Neural progenitor cell (in vitro differentiated cells): ENCODE results near the gene SPON1. TPM values are rescaled to one million over a fixed set of nuclear protein-coding genes. Genes with fewer than 3 reads are reported as not detected.
A peak's percentile ranks its signal among the peaks of the same experiment; 100 is the strongest.
"Not testable (repeated sequence)": the region's sequence is repeated elsewhere in the genome, so short reads cannot be mapped to it uniquely, and the experiment has no call there.

Source experiments
- DNase-seq: peaks from one replicate; pipeline ENCODE4 v3.0.0-alpha.2; 2016; ENCODE audit warnings: low spot score
- H2AFZ ChIP-seq: fragments of 200-600 bp; sonication (generic); replicated peaks from 2 replicates; pipeline ENCODE4 v1.6.1; 2016; ENCODE audit warnings: antibody characterized with exemption
- H3F3A ChIP-seq: fragments of 200-600 bp; sonication (generic); 2 replicates; pipeline ENCODE4 v1.6.1; 2016; ENCODE audit warnings: antibody characterized with exemption, low read depth
- H3K27ac ChIP-seq: fragments of 200-600 bp; sonication (generic); 2 replicates; pipeline ENCODE4 v1.5.1; 2016; ENCODE audit warnings: mild to moderate bottlenecking
- H3K27me3 ChIP-seq: fragments of 200-600 bp; sonication (generic); 2 replicates; pipeline ENCODE4 v1.6.1; 2016; ENCODE audit warnings: mild to moderate bottlenecking, moderate library complexity
- H3K36me3 ChIP-seq: fragments of 200-600 bp; sonication (generic); 2 replicates; pipeline ENCODE4 v1.5.1; 2016
- H3K4me1 ChIP-seq: fragments of 200-600 bp; sonication (generic); 2 replicates; pipeline ENCODE4 v1.6.1; 2016; ENCODE audit warnings: mixed run types
- H3K4me2 ChIP-seq: fragments of 200-600 bp; sonication (generic); 2 replicates; pipeline ENCODE4 v1.6.1; 2016
- H3K4me3 ChIP-seq: fragments of 200-600 bp; sonication (generic); 2 replicates; pipeline ENCODE4 v1.5.1; 2016
- H3K79me2 ChIP-seq: fragments of 200-600 bp; sonication (generic); 2 replicates; pipeline ENCODE4 v1.6.1; 2016; ENCODE audit warnings: low read depth
- H3K9ac ChIP-seq: fragments of 200-600 bp; sonication (generic); 2 replicates; pipeline ENCODE4 v1.6.1; 2016
- H3K9me3 ChIP-seq: fragments of 200-600 bp; sonication (generic); 2 replicates; pipeline ENCODE4 v1.5.1; 2016; ENCODE audit warnings: low read depth
- H4K20me1 ChIP-seq: fragments of 200-600 bp; sonication (generic); 2 replicates; pipeline ENCODE4 v1.6.1; 2016; ENCODE audit warnings: low read depth
- H3K27ac Mint-ChIP-seq: 3 replicates; pipeline ENCODE4 v1.8.0; 2021; ENCODE audit warnings: mixed read lengths
- H3K27me3 Mint-ChIP-seq: 2 replicates; pipeline ENCODE4 v1.8.0; 2022; ENCODE audit warnings: low read depth, mild to moderate bottlenecking, inconsistent platforms, moderate library complexity, mixed read lengths; ENCODE audit not compliant: insufficient read depth
- H3K36me3 Mint-ChIP-seq: 3 replicates; pipeline ENCODE4 v1.8.0; 2021; ENCODE audit warnings: mixed read lengths
- H3K4me1 Mint-ChIP-seq: 3 replicates; pipeline ENCODE4 v1.8.0; 2021; ENCODE audit warnings: mixed read lengths
- H3K4me3 Mint-ChIP-seq: 3 replicates; pipeline ENCODE4 v1.8.0; 2021; ENCODE audit warnings: mild to moderate bottlenecking, moderate library complexity, mixed read lengths
- H3K9me3 Mint-ChIP-seq: 3 replicates; pipeline ENCODE4 v1.8.0; 2020; ENCODE audit warnings: mixed read lengths
- CTCF ChIP-seq: fragments of 200-600 bp; sonication (generic); IDR thresholded peaks from 2 replicates; pipeline ENCODE4 v1.5.1; 2017; ENCODE audit warnings: antibody characterized with exemption, mild to moderate bottlenecking
- EZH2 ChIP-seq: fragments of 200-600 bp; sonication (generic); IDR thresholded peaks from 2 replicates; pipeline ENCODE4 v1.6.1; 2017; ENCODE audit warnings: antibody characterized with exemption, mild to moderate bottlenecking, moderate library complexity
- EZH2phosphoT487 ChIP-seq: fragments of 200-600 bp; sonication (generic); IDR thresholded peaks from 2 replicates; pipeline ENCODE4 v1.6.1; 2017; ENCODE audit warnings: antibody characterized with exemption
- total RNA-seq: library from RNA; depleted of rRNA; stranded (reverse); fragments of >200 nt; gene quantifications from 2 replicates; pipeline ENCODE4 v1.2.3, GENCODE V29; 2015; ENCODE audit warnings: low replicate concordance

Gene SPON1
- total RNA-seq, 1 donor from 2014 or later, result 35.4 TPM

- peaks cover 22% of the 10 kb centered on the region for H3K4me1 Mint-ChIP-seq
Observed at GRCh38 chr11:14248580-14248981, 286.1 kb downstream of the SPON1 start.

GRCh38 chr11:14249121-14249963 lies 286.8 kb downstream of the SPON1 start:
- Histone ChIP-seq H3K9ac (no peak overlapping the region), H3K36me3 (no peaks in the 10 kb centered on the region), H2AFZ (no peak overlapping the region), H3F3A (peaks cover 21% of the 10 kb centered on the region), H3K79me2 (no peaks in the 10 kb centered on the region), H3K27ac (no peak overlapping the region), H3K9me3 (no peaks in the 10 kb centered on the region), H3K4me2 (peak overlapping the region; percentile 48), H3K4me3 (no peak overlapping the region), H3K4me1 (peaks cover 15% of the 10 kb centered on the region), H3K27me3 (no peaks in the 10 kb centered on the region), H4K20me1 (peaks cover 9% of the 10 kb centered on the region)
- DNase-seq, result peak; percentile 87
- Mint-ChIP-seq H3K4me3 (peak overlapping the region; percentile 16), H3K4me1 (peaks cover 22% of the 10 kb centered on the region), H3K27me3 (peaks cover 8% of the 10 kb centered on the region), H3K36me3 (no peaks in the 10 kb centered on the region), H3K27ac (no peak overlapping the region), H3K9me3 (no peaks in the 10 kb centered on the region)
- TF ChIP-seq EZH2 (no peak), CTCF (peak; percentile 98), EZH2phosphoT487 (no peak)

More at GRCh38 chr11:14248580-14248981, 286.1 kb downstream of the SPON1 start:
- Histone ChIP-seq H4K20me1 (peaks cover 9% of the 10 kb centered on the region), H3K9me3 (no peaks in the 10 kb centered on the region), H3K27me3 (no peaks in the 10 kb centered on the region), H3K27ac (no peak overlapping the region), H3K4me1 (peaks cover 15% of the 10 kb centered on the region), H3K9ac (no peak overlapping the region), H3K4me3 (no peak overlapping the region), H3F3A (peaks cover 21% of the 10 kb centered on the region), H3K79me2 (no peaks in the 10 kb centered on the region), H3K4me2 (peak overlapping the region; percentile 48), H2AFZ (no peak overlapping the region), H3K36me3 (no peaks in the 10 kb centered on the region)
- peak; percentile 43 for TF ChIP-seq CTCF
- TF ChIP-seq EZH2, result no peak
- Mint-ChIP-seq H3K36me3 (no peaks in the 10 kb centered on the region), H3K4me3 (peak overlapping the region; percentile 17), H3K27ac (no peak overlapping the region), H3K9me3 (no peaks in the 10 kb centered on the region), H3K27me3 (peaks cover 11% of the 10 kb centered on the region)
- peak; percentile 82 for DNase-seq

GRCh38 chr11:14251754-14252153 lies 289.2 kb downstream of the SPON1 start:
- Mint-ChIP-seq H3K4me3 (no peak overlapping the region), H3K9me3 (no peaks in the 10 kb centered on the region), H3K27me3 (peaks cover 12% of the 10 kb centered on the region), H3K4me1 (peaks cover 22% of the 10 kb centered on the region), H3K36me3 (no peaks in the 10 kb centered on the region), H3K27ac (no peak overlapping the region)
- Histone ChIP-seq H3K79me2 (no peaks in the 10 kb centered on the region), H3F3A (peaks cover 21% of the 10 kb centered on the region), H3K27ac (no peak overlapping the region), H2AFZ (no peak overlapping the region), H3K9me3 (no peaks in the 10 kb centered on the region), H3K4me3 (no peak overlapping the region), H3K36me3 (no peaks in the 10 kb centered on the region), H3K4me1 (peaks cover 15% of the 10 kb centered on the region), H4K20me1 (peaks cover 9% of the 10 kb centered on the region), H3K4me2 (no peak overlapping the region), H3K27me3 (no peaks in the 10 kb centered on the region), H3K9ac (no peak overlapping the region)
- TF ChIP-seq EZH2phosphoT487, result no peak
- TF ChIP-seq CTCF, result no peak
- no peak for TF ChIP-seq EZH2
- no peak for DNase-seq

GRCh38 chr11:14252501-14252900 lies 290.0 kb downstream of the SPON1 start:
- not testable (repeated sequence) for H3K9me3 ChIP-seq, H3K9ac ChIP-seq, H2AFZ ChIP-seq, H4K20me1 ChIP-seq, H3K36me3 Mint-ChIP-seq, H3K4me3 ChIP-seq, H3K27ac ChIP-seq, H3K4me3 Mint-ChIP-seq, H3K79me2 ChIP-seq, H3K27me3 ChIP-seq, H3K4me2 ChIP-seq, H3K9me3 Mint-ChIP-seq, H3K27ac Mint-ChIP-seq, H3K36me3 ChIP-seq, DNase-seq
- peaks cover 15% of the 10 kb centered on the region for H3K4me1 ChIP-seq
- peaks cover 18% of the 10 kb centered on the region for H3F3A ChIP-seq
- H3K4me1 Mint-ChIP-seq, result peaks cover 19% of the 10 kb centered on the region
- peaks cover 10% of the 10 kb centered on the region for H3K27me3 Mint-ChIP-seq
